Measurements from ENCODE around the gene HTR4. TPM values are rescaled to one million over a fixed set of nuclear protein-coding genes. Genes with fewer than 3 reads are reported as not detected.
A peak's percentile ranks its signal among the peaks of the same experiment; 100 is the strongest.

HTR4 gene
- polyA plus RNA-seq, 1 experiment: not detected

- CTCF ChIA-PET: interaction anchor here (0.6 to 8.9 kb wide), 26 partner anchors 9 to 671 kb away, joined by 3 to 380 read pairs (median 4); no protein-coding TSS in a partner anchor
- peak; percentile 49 for DNase-seq (ENCODE audit: low read depth, low spot score)
- no peaks in the 10 kb centered on the region for H3K9me3 ChIP-seq (ENCODE audit: control insufficient read depth, insufficient read depth, low read length)
- H3K4me3 ChIP-seq (ENCODE audit: low read depth, low read length): no peak overlapping the region
- no peaks in the 10 kb centered on the region for H3K27me3 ChIP-seq (ENCODE audit: control insufficient read depth, insufficient read depth, low read length)
- TF ChIP-seq, protein P1, sequence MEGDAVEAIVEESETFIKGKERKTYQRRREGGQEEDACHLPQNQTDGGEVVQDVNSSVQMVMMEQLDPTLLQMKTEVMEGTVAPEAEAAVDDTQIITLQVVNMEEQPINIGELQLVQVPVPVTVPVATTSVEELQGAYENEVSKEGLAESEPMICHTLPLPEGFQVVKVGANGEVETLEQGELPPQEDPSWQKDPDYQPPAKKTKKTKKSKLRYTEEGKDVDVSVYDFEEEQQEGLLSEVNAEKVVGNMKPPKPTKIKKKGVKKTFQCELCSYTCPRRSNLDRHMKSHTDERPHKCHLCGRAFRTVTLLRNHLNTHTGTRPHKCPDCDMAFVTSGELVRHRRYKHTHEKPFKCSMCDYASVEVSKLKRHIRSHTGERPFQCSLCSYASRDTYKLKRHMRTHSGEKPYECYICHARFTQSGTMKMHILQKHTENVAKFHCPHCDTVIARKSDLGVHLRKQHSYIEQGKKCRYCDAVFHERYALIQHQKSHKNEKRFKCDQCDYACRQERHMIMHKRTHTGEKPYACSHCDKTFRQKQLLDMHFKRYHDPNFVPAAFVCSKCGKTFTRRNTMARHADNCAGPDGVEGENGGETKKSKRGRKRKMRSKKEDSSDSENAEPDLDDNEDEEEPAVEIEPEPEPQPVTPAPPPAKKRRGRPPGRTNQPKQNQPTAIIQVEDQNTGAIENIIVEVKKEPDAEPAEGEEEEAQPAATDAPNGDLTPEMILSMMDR (IDR thresholded peaks at IDR 0.05; ENCODE audit: low read depth, low read length): peak; percentile 71
- no peak overlapping the region for H3K27ac ChIP-seq (ENCODE audit: low read depth, low read length)
- POLR2A ChIA-PET: no interaction called here
These were observed 210.3 kb downstream of the HTR4 start for GRCh38 chr5:148443998-148444397.

DNA sequence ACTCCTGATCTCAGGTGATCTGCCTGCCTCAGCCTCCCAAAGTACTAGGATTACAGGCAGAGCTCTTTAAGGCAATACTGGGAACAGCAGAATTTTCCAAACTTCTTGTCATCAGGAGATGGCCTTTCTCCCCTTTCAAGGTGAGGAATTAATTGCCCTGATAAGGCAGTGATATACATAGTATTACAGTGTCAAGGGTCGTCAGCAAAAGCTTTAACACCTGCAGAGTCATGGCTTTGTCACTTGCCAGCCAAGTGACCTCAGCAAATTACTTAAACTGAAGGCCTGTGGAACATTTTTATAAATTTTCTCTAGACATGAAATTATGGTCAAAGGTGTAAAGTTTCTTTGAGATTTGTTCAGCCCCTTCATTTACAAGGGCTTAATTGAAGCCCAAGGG, 211.1 kb downstream of the HTR4 start:
- TF ChIP-seq, protein P1 (IDR thresholded peaks at IDR 0.05; ENCODE audit: low read depth, low read length): no peak
- Histone ChIP-seq H3K27ac (ENCODE audit: low read depth, low read length) (no peak overlapping the region), H3K9me3 (ENCODE audit: control insufficient read depth, insufficient read depth, low read length) (no peaks in the 10 kb centered on the region), H3K27me3 (ENCODE audit: control insufficient read depth, insufficient read depth, low read length) (no peaks in the 10 kb centered on the region), H3K4me3 (ENCODE audit: low read depth, low read length) (no peak overlapping the region)
- DNase-seq (ENCODE audit: low read depth, low spot score): no peak
- POLR2A ChIA-PET: no interaction called here
- CTCF ChIA-PET: interaction anchor here (0.7 to 8.9 kb wide), 26 partner anchors 10 to 785 kb away, joined by 3 to 380 read pairs (median 4); no protein-coding TSS in a partner anchor

DNA sequence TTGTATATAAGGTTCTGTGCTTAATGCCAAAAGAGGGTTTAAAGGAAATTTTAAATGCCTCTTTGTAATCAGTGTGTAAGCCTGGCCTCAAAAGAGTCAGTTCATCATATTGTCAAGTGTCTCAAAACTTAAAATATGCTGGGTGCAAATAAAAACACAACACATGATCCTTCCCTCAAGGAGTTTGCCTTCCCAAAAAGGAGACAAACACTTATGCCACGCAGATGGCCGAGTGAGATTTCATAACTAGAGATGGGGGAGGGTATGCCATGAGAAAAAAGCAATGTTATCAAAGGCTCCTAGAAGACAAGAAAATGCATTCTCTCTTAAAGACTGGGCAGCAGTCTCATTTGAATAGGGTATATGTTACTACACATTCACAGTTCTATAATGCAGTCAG, 215.4 kb downstream of the HTR4 start:
- H3K9me3 ChIP-seq (ENCODE audit: control insufficient read depth, insufficient read depth, low read length): no peaks in the 10 kb centered on the region
- no peak for DNase-seq (ENCODE audit: low read depth, low spot score)
- CTCF ChIA-PET: interaction anchor here (0.6 to 8.9 kb wide), 4 partner anchors 292 to 676 kb away, joined by 4 to 380 read pairs (median 6); no protein-coding TSS in a partner anchor
- H3K4me3 ChIP-seq (ENCODE audit: low read depth, low read length): no peak overlapping the region
- POLR2A ChIA-PET: interaction anchor here (0.5 kb wide), 1 partner anchor 1764 kb away, joined by 3 read pairs; no protein-coding TSS in a partner anchor
- no peak overlapping the region for H3K27ac ChIP-seq (ENCODE audit: low read depth, low read length)
- H3K27me3 ChIP-seq (ENCODE audit: control insufficient read depth, insufficient read depth, low read length): no peaks in the 10 kb centered on the region
- TF ChIP-seq, protein P1 (IDR thresholded peaks at IDR 0.05; ENCODE audit: low read depth, low read length): no peak

DNA sequence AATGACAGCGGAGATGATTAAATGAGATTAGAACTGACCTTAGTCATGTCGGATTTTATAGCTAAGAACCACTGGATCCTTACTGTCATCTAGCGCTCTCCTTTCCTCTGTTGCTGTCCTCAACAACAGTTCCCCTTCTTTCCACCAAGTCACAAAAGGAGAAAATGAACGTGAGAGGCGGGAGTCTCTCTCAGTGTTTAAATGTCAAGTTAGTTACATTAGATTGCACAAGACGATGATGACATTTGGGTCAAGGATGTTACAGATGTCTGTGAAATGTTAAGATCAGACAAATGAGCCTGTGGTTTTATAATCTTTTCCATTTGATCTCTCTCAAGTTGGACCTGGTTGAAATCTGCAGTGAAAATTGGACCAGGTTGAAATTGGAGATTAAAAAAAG, 217.1 kb downstream of the HTR4 start:
- DNase-seq (ENCODE audit: low read depth, low spot score): no peak
- Histone ChIP-seq H3K27me3 (ENCODE audit: control insufficient read depth, insufficient read depth, low read length) (no peaks in the 10 kb centered on the region), H3K27ac (ENCODE audit: low read depth, low read length) (no peak overlapping the region), H3K4me3 (ENCODE audit: low read depth, low read length) (no peak overlapping the region), H3K9me3 (ENCODE audit: control insufficient read depth, insufficient read depth, low read length) (no peaks in the 10 kb centered on the region)
- ChIA-PET CTCF (interaction anchor here (0.5 to 2.0 kb wide), 5 partner anchors 9 to 567 kb away, joined by 3 to 10 read pairs (median 4); no protein-coding TSS in a partner anchor), POLR2A (no interaction called here)
- TF ChIP-seq, protein P1 (IDR thresholded peaks at IDR 0.05; ENCODE audit: low read depth, low read length): no peak

- DNase-seq (ENCODE audit: low read depth, low spot score): no peak
- Histone ChIP-seq H3K9me3 (ENCODE audit: control insufficient read depth, insufficient read depth, low read length) (no peaks in the 10 kb centered on the region), H3K27ac (ENCODE audit: low read depth, low read length) (no peak overlapping the region), H3K4me3 (ENCODE audit: low read depth, low read length) (no peak overlapping the region), H3K27me3 (ENCODE audit: control insufficient read depth, insufficient read depth, low read length) (no peaks in the 10 kb centered on the region)
- TF ChIP-seq, protein P1 (IDR thresholded peaks at IDR 0.05; ENCODE audit: low read depth, low read length): no peak
- CTCF ChIA-PET: interaction anchor here (1.1 to 2.0 kb wide), 3 partner anchors 295 to 487 kb away, joined by 3 to 10 read pairs (median 7); no protein-coding TSS in a partner anchor
- POLR2A ChIA-PET: no interaction called here
These were observed 218.3 kb downstream of the HTR4 start for GRCh38 chr5:148436029-148436428.
